Measurements from ENCODE around the gene PRKCE.
"Not testable (repeated sequence)": the region's sequence is repeated elsewhere in the genome, so short reads cannot be mapped to it uniquely, and the experiment has no call there.

Gene PRKCE

GRCh38 chr2:45690231-45690630 is 38.8 kb downstream of the PRKCE start:
- Histone ChIP-seq H3K4me1 (ENCODE audit: insufficient read depth, low read length) (peaks cover 20% of the 10 kb centered on the region), H3K9ac (ENCODE audit: low read length) (no peak overlapping the region), H3K36me3 (ENCODE audit: insufficient read depth, low read length) (no peaks in the 10 kb centered on the region), H3K4me3 (ENCODE audit: low read depth in 1 of 2, low read length in 2 of 2) (no peak overlapping the region), H3K27me3 (ENCODE audit: control insufficient read depth in 1 of 2, insufficient read depth in 2 of 2, low read length in 2 of 2) (no peaks in the 10 kb centered on the region), H3K9me3 (ENCODE audit: low read length) (no peaks in the 10 kb centered on the region), H3K27ac (ENCODE audit: low read depth, low read length) (no peak overlapping the region)

DNA sequence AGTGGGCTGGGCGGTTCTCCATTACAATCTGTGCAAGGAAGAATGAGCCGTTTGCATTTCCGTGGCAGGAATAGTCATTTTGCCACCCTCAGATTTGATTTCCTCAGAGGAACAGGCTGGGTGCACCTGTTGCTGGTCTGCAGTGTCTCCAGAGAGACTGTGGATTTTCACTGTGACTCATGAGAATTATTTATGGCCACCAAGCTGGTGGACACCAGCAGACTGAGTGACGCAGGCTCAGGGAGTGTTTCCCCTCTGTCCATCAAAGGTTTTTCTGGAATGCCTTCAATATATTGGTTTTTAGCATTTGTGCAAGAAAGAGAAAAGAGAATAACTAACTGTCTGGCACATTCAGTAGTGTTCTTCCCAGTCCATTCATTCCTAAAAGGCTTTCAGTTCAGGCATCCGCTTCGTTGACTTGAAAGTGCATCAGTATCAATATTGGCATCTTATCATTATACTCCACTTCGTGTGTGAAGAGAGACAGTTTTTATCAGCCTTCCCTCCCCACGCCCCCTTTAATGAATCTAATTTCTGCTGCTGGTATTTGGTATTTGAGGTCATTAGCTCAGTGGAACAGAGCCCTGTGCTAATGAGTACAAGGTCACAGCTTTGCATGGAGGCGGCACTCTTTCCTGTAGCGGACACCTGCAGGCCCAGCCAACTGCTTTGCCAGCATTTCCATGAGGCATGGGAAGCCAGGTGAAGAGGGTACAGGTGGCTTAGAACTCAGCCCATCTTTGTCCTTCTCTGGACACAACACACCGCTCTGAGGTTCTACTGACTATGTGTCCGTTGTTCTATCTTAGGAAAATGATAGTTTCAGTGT is 39.9 kb downstream of the PRKCE start:
- H3K36me3 ChIP-seq (ENCODE audit: insufficient read depth, low read length), result no peaks in the 10 kb centered on the region
- no peak overlapping the region for H3K27ac ChIP-seq (ENCODE audit: low read depth, low read length)
- H3K4me1 ChIP-seq (ENCODE audit: insufficient read depth, low read length), result peaks cover 20% of the 10 kb centered on the region
- no peak overlapping the region for H3K9ac ChIP-seq (ENCODE audit: low read length)
- H3K9me3 ChIP-seq (ENCODE audit: low read length), result no peaks in the 10 kb centered on the region
- no peak overlapping the region for H3K4me3 ChIP-seq (ENCODE audit: low read depth in 1 of 2, low read length in 2 of 2)
- no peaks in the 10 kb centered on the region for H3K27me3 ChIP-seq (ENCODE audit: control insufficient read depth in 1 of 2, insufficient read depth in 2 of 2, low read length in 2 of 2)

GRCh38 chr2:45692566-45692965 is 41.1 kb downstream of the PRKCE start:
- Histone ChIP-seq H3K4me3 (ENCODE audit: low read depth in 1 of 2, low read length in 2 of 2) (no peak overlapping the region), H3K27ac (ENCODE audit: low read depth, low read length) (no peak overlapping the region), H3K36me3 (ENCODE audit: insufficient read depth, low read length) (no peaks in the 10 kb centered on the region), H3K9ac (ENCODE audit: low read length) (no peak overlapping the region), H3K9me3 (ENCODE audit: low read length) (no peaks in the 10 kb centered on the region), H3K27me3 (ENCODE audit: control insufficient read depth in 1 of 2, insufficient read depth in 2 of 2, low read length in 2 of 2) (no peaks in the 10 kb centered on the region), H3K4me1 (ENCODE audit: insufficient read depth, low read length) (peaks cover 26% of the 10 kb centered on the region)

DNA sequence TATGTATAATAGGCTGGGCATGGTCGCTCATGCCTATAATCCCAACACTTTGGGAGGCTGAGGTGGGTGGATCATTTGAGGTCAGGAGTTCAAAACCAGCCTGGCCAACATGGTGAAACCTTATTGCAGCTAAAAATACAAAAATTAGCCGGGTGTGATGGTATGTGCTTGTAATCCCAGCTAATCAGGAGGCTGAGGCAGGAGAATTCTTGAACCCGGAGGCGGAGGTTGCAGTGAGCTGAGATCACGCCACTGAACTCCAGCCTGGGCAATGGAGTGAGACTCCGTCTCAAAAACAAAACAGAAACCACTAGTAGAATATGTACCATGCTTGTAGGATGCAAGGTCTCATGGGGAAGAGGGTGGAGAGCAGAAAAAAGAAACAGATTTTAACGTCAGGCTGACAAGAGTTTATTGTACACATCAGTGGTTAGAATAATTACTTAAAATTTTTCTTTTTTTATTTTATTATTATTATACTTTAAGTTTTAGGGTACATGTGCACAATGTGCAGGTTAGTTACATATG is 44.1 kb downstream of the PRKCE start:
- not testable (repeated sequence) for H3K27ac ChIP-seq (ENCODE audit: low read depth, low read length); H3K9ac ChIP-seq (ENCODE audit: low read length); H3K36me3 ChIP-seq (ENCODE audit: insufficient read depth, low read length); H3K9me3 ChIP-seq (ENCODE audit: low read length); H3K27me3 ChIP-seq (ENCODE audit: control insufficient read depth in 1 of 2, insufficient read depth in 2 of 2, low read length in 2 of 2); H3K4me3 ChIP-seq (ENCODE audit: low read depth in 1 of 2, low read length in 2 of 2)
- peaks cover 49% of the 10 kb centered on the region for H3K4me1 ChIP-seq (ENCODE audit: insufficient read depth, low read length)

- Histone ChIP-seq H3K36me3 (ENCODE audit: insufficient read depth, low read length) (no peaks in the 10 kb centered on the region), H3K27me3 (ENCODE audit: control insufficient read depth in 1 of 2, insufficient read depth in 2 of 2, low read length in 2 of 2) (no peaks in the 10 kb centered on the region), H3K4me3 (ENCODE audit: low read depth in 1 of 2, low read length in 2 of 2) (no peak overlapping the region), H3K9me3 (ENCODE audit: low read length) (no peaks in the 10 kb centered on the region), H3K9ac (ENCODE audit: low read length) (no peak overlapping the region), H3K27ac (ENCODE audit: low read depth, low read length) (no peak overlapping the region), H3K4me1 (ENCODE audit: insufficient read depth, low read length) (peaks cover 37% of the 10 kb centered on the region)
Measured at GRCh38 chr2:45696708-45697107, 45.2 kb downstream of the PRKCE start.

GRCh38 chr2:45697190-45697589 is 45.7 kb downstream of the PRKCE start:
- Histone ChIP-seq H3K27ac (ENCODE audit: low read depth, low read length) (no peak overlapping the region), H3K9ac (ENCODE audit: low read length) (no peak overlapping the region), H3K4me3 (ENCODE audit: low read depth in 1 of 2, low read length in 2 of 2) (no peak overlapping the region), H3K9me3 (ENCODE audit: low read length) (no peaks in the 10 kb centered on the region), H3K36me3 (ENCODE audit: insufficient read depth, low read length) (no peaks in the 10 kb centered on the region), H3K4me1 (ENCODE audit: insufficient read depth, low read length) (peaks cover 36% of the 10 kb centered on the region), H3K27me3 (ENCODE audit: control insufficient read depth in 1 of 2, insufficient read depth in 2 of 2, low read length in 2 of 2) (no peaks in the 10 kb centered on the region)

DNA sequence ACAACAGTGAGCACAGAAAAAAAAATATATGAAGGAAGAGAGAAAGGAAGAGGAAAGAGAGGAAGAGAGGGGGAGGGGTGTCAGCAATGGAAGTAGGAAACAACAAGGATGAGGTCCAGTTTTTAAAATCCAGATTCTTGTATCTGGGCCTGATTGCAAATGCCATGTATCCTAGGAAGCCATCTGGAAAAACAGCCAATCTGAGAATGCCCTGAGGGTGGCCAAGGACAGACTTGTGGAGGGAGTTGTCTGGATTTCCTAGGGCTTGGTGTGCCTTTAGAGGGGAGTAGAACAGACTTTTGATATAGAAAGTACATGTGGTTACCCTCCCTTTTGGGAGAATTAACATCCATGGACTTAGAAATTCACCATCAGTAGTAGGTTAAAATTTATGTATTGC is 47.1 kb downstream of the PRKCE start:
- Histone ChIP-seq H3K27ac (ENCODE audit: low read depth, low read length) (no peak overlapping the region), H3K27me3 (ENCODE audit: control insufficient read depth in 1 of 2, insufficient read depth in 2 of 2, low read length in 2 of 2) (no peaks in the 10 kb centered on the region), H3K9me3 (ENCODE audit: low read length) (no peaks in the 10 kb centered on the region)

DNA sequence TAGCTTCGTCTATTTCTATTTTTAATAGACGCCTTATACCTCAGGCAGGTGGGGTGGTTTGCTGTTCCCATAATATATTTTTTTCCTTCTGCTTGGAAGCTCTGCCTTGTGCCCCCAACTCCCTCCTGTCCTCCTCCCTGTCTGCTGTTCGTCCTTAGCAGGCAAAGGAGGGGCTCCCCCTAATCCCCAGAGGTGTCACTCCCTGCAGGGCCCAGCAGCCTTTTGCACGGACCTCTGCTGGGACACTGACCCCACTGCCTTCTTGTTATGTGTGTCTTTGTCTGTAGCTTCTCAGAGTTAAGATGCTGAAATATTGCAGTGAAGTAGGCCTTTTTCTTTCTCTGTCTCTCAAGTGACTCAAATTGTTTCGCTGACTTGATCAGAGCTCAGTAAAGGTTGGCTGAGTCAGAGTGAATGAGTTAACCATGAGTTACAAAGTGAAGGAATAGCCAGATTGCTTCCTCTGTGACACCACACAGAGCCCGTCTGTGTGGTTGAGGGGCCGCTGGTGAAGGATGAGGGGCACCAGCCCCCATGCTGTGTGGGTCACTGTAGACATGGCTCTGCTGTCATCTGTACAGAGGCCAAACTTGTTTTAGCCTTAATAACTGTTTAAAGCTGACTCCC is 47.7 kb downstream of the PRKCE start:
- H3K27me3 ChIP-seq (ENCODE audit: control insufficient read depth in 1 of 2, insufficient read depth in 2 of 2, low read length in 2 of 2), result no peaks in the 10 kb centered on the region
- no peaks in the 10 kb centered on the region for H3K9me3 ChIP-seq (ENCODE audit: low read length)
- no peak overlapping the region for H3K4me3 ChIP-seq (ENCODE audit: low read depth in 1 of 2, low read length in 2 of 2)
- H3K36me3 ChIP-seq (ENCODE audit: insufficient read depth, low read length), result no peaks in the 10 kb centered on the region
- peak overlapping the region; percentile 73 for H3K27ac ChIP-seq (ENCODE audit: low read depth, low read length)
- peaks cover 37% of the 10 kb centered on the region for H3K4me1 ChIP-seq (ENCODE audit: insufficient read depth, low read length)
- no peak overlapping the region for H3K9ac ChIP-seq (ENCODE audit: low read length)

More for the DNA sequence above, 47.1 kb downstream of the PRKCE start:
- Histone ChIP-seq H3K9ac (ENCODE audit: low read length) (no peak overlapping the region), H3K4me3 (ENCODE audit: low read depth in 1 of 2, low read length in 2 of 2) (no peak overlapping the region), H3K36me3 (ENCODE audit: insufficient read depth, low read length) (no peaks in the 10 kb centered on the region), H3K4me1 (ENCODE audit: insufficient read depth, low read length) (peaks cover 36% of the 10 kb centered on the region)

GRCh38 chr2:45700407-45701013 is 49.0 kb downstream of the PRKCE start:
- H3K36me3 ChIP-seq (ENCODE audit: insufficient read depth, low read length), result no peaks in the 10 kb centered on the region
- no peaks in the 10 kb centered on the region for H3K27me3 ChIP-seq (ENCODE audit: control insufficient read depth in 1 of 2, insufficient read depth in 2 of 2, low read length in 2 of 2)
- peaks cover 51% of the 10 kb centered on the region for H3K4me1 ChIP-seq (ENCODE audit: insufficient read depth, low read length)
- H3K4me3 ChIP-seq (ENCODE audit: low read depth in 1 of 2, low read length in 2 of 2), result peak overlapping the region in 1 of 2 donors; percentile 30
- H3K27ac ChIP-seq (ENCODE audit: low read depth, low read length), result peak overlapping the region; percentile 73
- peak overlapping the region; percentile 37 for H3K9ac ChIP-seq (ENCODE audit: low read length)
- no peaks in the 10 kb centered on the region for H3K9me3 ChIP-seq (ENCODE audit: low read length)

DNA sequence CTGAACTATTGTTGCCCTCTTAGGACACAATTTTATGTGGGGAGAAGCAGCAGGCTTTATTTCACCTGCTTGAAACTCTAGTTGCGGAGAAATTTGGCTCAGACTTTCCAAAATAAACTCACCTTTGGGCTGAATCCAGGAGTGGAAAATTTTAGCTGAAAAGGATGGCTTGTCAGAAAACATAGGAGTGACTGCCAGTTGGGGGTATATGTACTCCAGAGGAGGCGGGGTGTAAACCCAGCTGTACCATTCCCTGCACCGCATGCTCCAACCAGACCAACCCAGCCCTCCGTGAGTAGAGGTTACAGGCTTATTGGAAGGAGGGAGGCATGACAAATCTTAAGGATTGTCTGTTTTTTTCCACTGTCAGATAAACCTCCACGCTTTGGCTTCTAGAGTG is 53.8 kb downstream of the PRKCE start:
- Histone ChIP-seq H3K9ac (ENCODE audit: low read length) (no peak overlapping the region), H3K9me3 (ENCODE audit: low read length) (no peaks in the 10 kb centered on the region), H3K4me3 (ENCODE audit: low read depth in 1 of 2, low read length in 2 of 2) (no peak overlapping the region), H3K27me3 (ENCODE audit: control insufficient read depth in 1 of 2, insufficient read depth in 2 of 2, low read length in 2 of 2) (no peaks in the 10 kb centered on the region), H3K36me3 (ENCODE audit: insufficient read depth, low read length) (no peaks in the 10 kb centered on the region), H3K27ac (ENCODE audit: low read depth, low read length) (no peak overlapping the region), H3K4me1 (ENCODE audit: insufficient read depth, low read length) (peaks cover 49% of the 10 kb centered on the region)

DNA sequence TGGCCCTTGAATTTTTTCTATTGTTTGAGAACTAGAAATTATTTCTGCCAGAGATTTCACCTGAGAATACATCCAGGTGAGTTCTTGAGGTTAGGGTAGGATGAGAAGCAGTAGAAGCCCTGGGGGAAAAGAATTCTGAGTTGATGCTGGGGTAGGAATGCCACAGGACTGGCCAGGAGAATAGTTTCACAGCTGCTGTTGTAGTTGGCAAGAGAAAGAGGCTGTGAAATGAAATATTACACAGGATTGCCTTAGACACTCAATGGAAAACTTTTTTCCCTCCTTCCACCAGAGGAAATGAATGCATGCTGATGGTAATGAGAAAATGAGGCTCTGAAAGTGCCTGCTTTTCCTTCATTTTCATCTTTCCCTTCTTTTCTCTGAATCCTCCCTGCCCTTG is 54.6 kb downstream of the PRKCE start:
- Histone ChIP-seq H3K27me3 (ENCODE audit: control insufficient read depth in 1 of 2, insufficient read depth in 2 of 2, low read length in 2 of 2) (no peaks in the 10 kb centered on the region), H3K36me3 (ENCODE audit: insufficient read depth, low read length) (no peaks in the 10 kb centered on the region), H3K4me1 (ENCODE audit: insufficient read depth, low read length) (peaks cover 53% of the 10 kb centered on the region), H3K9me3 (ENCODE audit: low read length) (no peaks in the 10 kb centered on the region), H3K4me3 (ENCODE audit: low read depth in 1 of 2, low read length in 2 of 2) (no peak overlapping the region), H3K9ac (ENCODE audit: low read length) (no peak overlapping the region), H3K27ac (ENCODE audit: low read depth, low read length) (no peak overlapping the region)

Measured in muscle layer of colon (tissue), 2 donors.